ENCODE results near the gene CTTNBP2.

The CTTNBP2 gene

GRCh38 chr7:117683430-117684175 is 189.6 kb downstream of the CTTNBP2 start (continued):
- TF ChIP-seq ZBTB48 (tag by site-specific recombination; IDR thresholded peaks at IDR 0.05) (no peak), ZNF280C (tag by site-specific recombination; IDR thresholded peaks at IDR 0.05) (no peak), ZNF747 (tag by site-specific recombination; IDR thresholded peaks at IDR 0.05) (no peak), ZNF670 (tag by site-specific recombination; IDR thresholded peaks at IDR 0.05; ENCODE audit: low read depth) (no peak), ZNF202 (tag by site-specific recombination; IDR thresholded peaks at IDR 0.05; ENCODE audit: borderline replicate concordance) (no peak), ZNF544 (tag by site-specific recombination; IDR thresholded peaks at IDR 0.05) (no peak)

GRCh38 chr7:117682681-117683385 is 190.4 kb downstream of the CTTNBP2 start:
- ChIA-PET CTCF (interaction anchor here (0.9 kb wide), 1 partner anchor 223 kb away, joined by 3 read pairs; no protein-coding TSS in a partner anchor), POLR2A (no interaction called here)
- Histone ChIP-seq H3K4me1 (ENCODE audit: control insufficient read depth, insufficient read depth, low read length) (no peaks in the 10 kb centered on the region), H3K4me3 (ENCODE audit: low read depth, low read length) (no peak overlapping the region), H3K27ac (ENCODE audit: extremely low read depth, low read depth, low read length) (no peak overlapping the region), H3K9me3 (ENCODE audit: control insufficient read depth, insufficient read depth, low read depth, low read length) (no peaks in the 10 kb centered on the region), H3K36me3 (ENCODE audit: control insufficient read depth in 2 of 2, insufficient read depth in 1 of 2, low read length in 2 of 2) (no peaks in the 10 kb centered on the region)
- TF ChIP-seq ZNF433 (tag by site-specific recombination; IDR thresholded peaks at IDR 0.05; ENCODE audit: low read depth) (no peak), ZNF658 (tag by site-specific recombination; IDR thresholded peaks at IDR 0.05) (no peak), OSR2 (tag by site-specific recombination; IDR thresholded peaks at IDR 0.05) (no peak), ZBTB8A (tag by site-specific recombination; IDR thresholded peaks at IDR 0.05) (no peak), ZNF394 (tag by site-specific recombination; IDR thresholded peaks at IDR 0.05; ENCODE audit: borderline replicate concordance) (no peak)
- TF ChIP-seq, protein P1, sequence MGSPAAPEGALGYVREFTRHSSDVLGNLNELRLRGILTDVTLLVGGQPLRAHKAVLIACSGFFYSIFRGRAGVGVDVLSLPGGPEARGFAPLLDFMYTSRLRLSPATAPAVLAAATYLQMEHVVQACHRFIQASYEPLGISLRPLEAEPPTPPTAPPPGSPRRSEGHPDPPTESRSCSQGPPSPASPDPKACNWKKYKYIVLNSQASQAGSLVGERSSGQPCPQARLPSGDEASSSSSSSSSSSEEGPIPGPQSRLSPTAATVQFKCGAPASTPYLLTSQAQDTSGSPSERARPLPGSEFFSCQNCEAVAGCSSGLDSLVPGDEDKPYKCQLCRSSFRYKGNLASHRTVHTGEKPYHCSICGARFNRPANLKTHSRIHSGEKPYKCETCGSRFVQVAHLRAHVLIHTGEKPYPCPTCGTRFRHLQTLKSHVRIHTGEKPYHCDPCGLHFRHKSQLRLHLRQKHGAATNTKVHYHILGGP (tag by site-specific recombination; IDR thresholded peaks at IDR 0.05): 0 out of 2 replicates have a peak, but pooled peaks have one; percentile 6

DNA sequence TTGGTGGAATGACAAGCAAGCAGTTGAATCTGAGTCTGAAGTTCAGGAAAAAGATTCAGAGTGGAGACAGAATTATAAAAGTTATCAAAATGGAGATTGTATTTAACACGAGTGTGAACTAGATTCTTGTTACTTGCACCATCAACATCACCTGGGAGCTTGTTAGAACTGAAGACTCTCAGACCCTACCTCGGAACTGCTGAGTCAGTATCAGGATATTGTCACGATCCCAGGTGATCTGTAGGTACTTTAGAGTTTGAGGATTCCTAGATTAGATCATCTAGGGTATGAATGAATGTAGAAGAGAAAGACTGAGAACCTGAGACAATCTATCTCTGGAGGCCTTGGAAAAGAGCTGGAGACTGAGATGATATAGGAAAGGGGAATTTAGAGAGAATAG is 194.1 kb downstream of the CTTNBP2 start:
- Histone ChIP-seq H3K36me3 (ENCODE audit: control insufficient read depth in 2 of 2, insufficient read depth in 1 of 2, low read length in 2 of 2) (no peaks in the 10 kb centered on the region), H3K4me3 (ENCODE audit: low read depth, low read length) (no peak overlapping the region), H3K4me1 (ENCODE audit: control insufficient read depth, insufficient read depth, low read length) (no peaks in the 10 kb centered on the region), H3K9me3 (ENCODE audit: control insufficient read depth, insufficient read depth, low read depth, low read length) (no peaks in the 10 kb centered on the region), H3K27ac (ENCODE audit: extremely low read depth, low read depth, low read length) (no peak overlapping the region)
- ChIA-PET POLR2A (no interaction called here), CTCF (interaction anchor here (0.6 kb wide), 1 partner anchor 487 kb away, joined by 3 read pairs; no protein-coding TSS in a partner anchor)
- TF ChIP-seq GLI2 (tag by site-specific recombination; IDR thresholded peaks at IDR 0.05; ENCODE audit: borderline replicate concordance, low read depth) (no peak), ZNF214 (tag by site-specific recombination; IDR thresholded peaks at IDR 0.05; ENCODE audit: borderline replicate concordance) (no peak), ZNF394 (tag by site-specific recombination; IDR thresholded peaks at IDR 0.05; ENCODE audit: borderline replicate concordance) (no peak), ZNF174 (tag by site-specific recombination; IDR thresholded peaks at IDR 0.05) (no peak)
- TF ChIP-seq, protein P2, sequence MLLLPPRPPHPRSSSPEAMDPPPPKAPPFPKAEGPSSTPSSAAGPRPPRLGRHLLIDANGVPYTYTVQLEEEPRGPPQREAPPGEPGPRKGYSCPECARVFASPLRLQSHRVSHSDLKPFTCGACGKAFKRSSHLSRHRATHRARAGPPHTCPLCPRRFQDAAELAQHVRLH (tag by site-specific recombination; IDR thresholded peaks at IDR 0.05): no peak
